HUES6 (cell line): ENCODE data around the gene INO80.

Experiments used
- H3K27ac ChIP-seq: 2 replicates; pipeline ENCODE4 v1.7.0; 2013; ENCODE audit warnings: low read depth, mild to moderate bottlenecking, low read length, inconsistent platforms
- H3K27me3 ChIP-seq: 2 replicates; pipeline ENCODE4 v1.6.1; 2013; ENCODE audit warnings: low read length; ENCODE audit not compliant: control insufficient read depth, insufficient read depth
- H3K36me3 ChIP-seq: 2 replicates; pipeline ENCODE4 v1.6.1; 2013; ENCODE audit warnings: low read length; ENCODE audit not compliant: control insufficient read depth, insufficient read depth
- H3K4me1 ChIP-seq: 2 replicates; pipeline ENCODE4 v1.6.1; 2013; ENCODE audit warnings: low read length; ENCODE audit not compliant: control insufficient read depth, insufficient read depth
- H3K4me3 ChIP-seq: 2 replicates; pipeline ENCODE4 v1.5.1; 2013; ENCODE audit warnings: low read depth, low read length
- H3K9ac ChIP-seq: one replicate; pipeline ENCODE4 v1.6.1; 2013; ENCODE audit warnings: mild to moderate bottlenecking, low read length
- H3K9me3 ChIP-seq: 2 replicates; pipeline ENCODE4 v1.6.1; 2013; ENCODE audit warnings: low read depth, low read length; ENCODE audit not compliant: control insufficient read depth, insufficient read depth

INO80 gene

GRCh38 chr15:40936709-40937666 lies 179.1 kb downstream of the INO80 start:
- H3K4me3 ChIP-seq: no peak overlapping the region

GRCh38 chr15:40936234-40936708 lies 179.8 kb downstream of the INO80 start:
- Histone ChIP-seq H3K27me3 (peaks cover 81% of the 10 kb centered on the region), H3K27ac (no peak overlapping the region), H3K36me3 (no peaks in the 10 kb centered on the region), H3K9ac (no peak overlapping the region), H3K9me3 (no peaks in the 10 kb centered on the region), H3K4me1 (peaks cover 15% of the 10 kb centered on the region), H3K4me3 (no peak overlapping the region)

More at GRCh38 chr15:40936709-40937666, 179.1 kb downstream of the INO80 start:
- Histone ChIP-seq H3K36me3 (no peaks in the 10 kb centered on the region), H3K9me3 (no peaks in the 10 kb centered on the region), H3K27ac (no peak overlapping the region), H3K27me3 (peaks cover 77% of the 10 kb centered on the region), H3K4me1 (peaks cover 16% of the 10 kb centered on the region), H3K9ac (no peak overlapping the region)

GRCh38 chr15:40934457-40934856 lies 181.6 kb downstream of the INO80 start:
- Histone ChIP-seq H3K27ac (no peak overlapping the region), H3K9ac (no peak overlapping the region), H3K36me3 (no peaks in the 10 kb centered on the region), H3K4me3 (no peak overlapping the region), H3K4me1 (peaks cover 15% of the 10 kb centered on the region), H3K9me3 (no peaks in the 10 kb centered on the region), H3K27me3 (peaks cover 81% of the 10 kb centered on the region)

- no peak overlapping the region for H3K4me3 ChIP-seq
- peaks cover 20% of the 10 kb centered on the region for H3K4me1 ChIP-seq
- no peak overlapping the region for H3K9ac ChIP-seq
- no peaks in the 10 kb centered on the region for H3K9me3 ChIP-seq
- no peaks in the 10 kb centered on the region for H3K36me3 ChIP-seq
- H3K27me3 ChIP-seq: peaks cover 91% of the 10 kb centered on the region
- H3K27ac ChIP-seq: no peak overlapping the region
These were observed 182.6 kb downstream of the INO80 start for GRCh38 chr15:40933517-40933902.

GRCh38 chr15:40932649-40933516 lies 183.2 kb downstream of the INO80 start:
- Histone ChIP-seq H3K27ac (no peak overlapping the region), H3K4me3 (no peak overlapping the region), H3K4me1 (peaks cover 22% of the 10 kb centered on the region), H3K36me3 (no peaks in the 10 kb centered on the region), H3K9ac (no peak overlapping the region), H3K27me3 (peaks cover 97% of the 10 kb centered on the region), H3K9me3 (no peaks in the 10 kb centered on the region)

GRCh38 chr15:40932156-40932555 lies 183.9 kb downstream of the INO80 start:
- no peak overlapping the region for H3K9ac ChIP-seq
- no peaks in the 10 kb centered on the region for H3K9me3 ChIP-seq
- H3K36me3 ChIP-seq: no peaks in the 10 kb centered on the region
- no peak overlapping the region for H3K27ac ChIP-seq
- peaks cover 97% of the 10 kb centered on the region for H3K27me3 ChIP-seq
- no peak overlapping the region for H3K4me3 ChIP-seq
- H3K4me1 ChIP-seq: peaks cover 25% of the 10 kb centered on the region

- H3K9ac ChIP-seq: no peak overlapping the region
- H3K36me3 ChIP-seq: no peaks in the 10 kb centered on the region
- no peaks in the 10 kb centered on the region for H3K9me3 ChIP-seq
- peaks cover 31% of the 10 kb centered on the region for H3K4me1 ChIP-seq
- peaks cover 98% of the 10 kb centered on the region for H3K27me3 ChIP-seq
- no peak overlapping the region for H3K4me3 ChIP-seq
- no peak overlapping the region for H3K27ac ChIP-seq
These were observed 184.6 kb downstream of the INO80 start for GRCh38 chr15:40931300-40932142.

- peak overlapping the region; percentile 80 for H3K4me3 ChIP-seq
- H3K27ac ChIP-seq: no peak overlapping the region
- H3K36me3 ChIP-seq: no peaks in the 10 kb centered on the region
- no peak overlapping the region for H3K9ac ChIP-seq
- peaks cover 98% of the 10 kb centered on the region for H3K27me3 ChIP-seq
- peaks cover 38% of the 10 kb centered on the region for H3K4me1 ChIP-seq
- H3K9me3 ChIP-seq: no peaks in the 10 kb centered on the region
These were observed 185.4 kb downstream of the INO80 start for GRCh38 chr15:40930430-40931299.

GRCh38 chr15:40929660-40930429 lies 186.2 kb downstream of the INO80 start:
- no peak overlapping the region for H3K9ac ChIP-seq
- H3K27ac ChIP-seq: no peak overlapping the region
- H3K4me3 ChIP-seq: peak overlapping the region; percentile 80
- peaks cover 42% of the 10 kb centered on the region for H3K4me1 ChIP-seq
- H3K27me3 ChIP-seq: peaks cover 98% of the 10 kb centered on the region
- H3K36me3 ChIP-seq: no peaks in the 10 kb centered on the region
- no peaks in the 10 kb centered on the region for H3K9me3 ChIP-seq
